OCI-LY7 (cell line): ENCODE results near the gene CABLES1.

Experiments used
- EZH2phosphoT487 ChIP-seq: fragments of 200-600 bp; sonication (generic); IDR thresholded peaks from 2 replicates; pipeline ENCODE4 v1.6.1; 2018; ENCODE audit warnings: low read depth, borderline replicate concordance, mild to moderate bottlenecking, mixed run types, antibody characterized with exemption, low read length, moderate library complexity, mixed read lengths
- TF ChIP-seq, protein P1 (sequence below): fragments of 200-600 bp; sonication (generic); conservative IDR thresholded peaks from 2 replicates; pipeline ENCODE4 v1.5.1; 2014; ENCODE audit warnings: mild to moderate bottlenecking, antibody characterized with exemption, low read length, moderate library complexity, mixed read lengths

DNA sequence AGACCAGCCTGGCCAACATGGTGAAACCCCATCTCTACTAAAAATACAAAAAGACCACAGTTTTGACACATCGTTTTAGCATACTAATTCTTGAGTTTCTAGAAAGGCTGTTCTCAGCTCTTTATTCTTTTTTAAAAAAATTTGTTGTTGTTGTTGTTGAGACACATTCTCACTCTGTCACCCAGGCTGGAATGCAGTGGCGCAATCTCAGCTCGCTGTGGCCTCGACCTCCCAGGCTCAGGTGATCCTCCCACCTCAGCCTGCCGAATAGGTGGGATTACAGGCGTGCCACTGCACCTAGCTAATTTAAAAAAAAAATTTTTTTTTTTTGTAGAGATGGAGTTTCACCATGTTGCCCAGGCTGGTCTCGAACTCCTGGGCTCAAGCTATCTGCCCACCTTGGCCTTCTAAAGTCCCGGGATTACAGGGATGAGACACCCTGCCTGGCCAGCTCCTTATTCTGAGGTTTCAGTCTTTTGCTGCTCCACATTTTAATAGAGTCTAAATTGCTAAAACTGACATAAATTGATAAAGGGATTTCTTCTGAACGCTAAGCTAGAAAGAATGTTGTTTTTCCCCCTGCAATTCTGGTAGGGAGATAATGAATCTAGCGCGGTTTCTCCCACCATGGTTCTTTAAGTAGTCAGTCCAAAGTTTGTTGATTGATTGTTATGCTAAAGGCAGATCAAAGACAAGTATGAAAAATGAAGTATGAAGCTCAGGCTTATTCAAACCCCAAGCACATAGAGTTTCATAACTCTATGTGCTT, 32.6 kb upstream of the CABLES1 start:
- TF ChIP-seq, protein P1, sequence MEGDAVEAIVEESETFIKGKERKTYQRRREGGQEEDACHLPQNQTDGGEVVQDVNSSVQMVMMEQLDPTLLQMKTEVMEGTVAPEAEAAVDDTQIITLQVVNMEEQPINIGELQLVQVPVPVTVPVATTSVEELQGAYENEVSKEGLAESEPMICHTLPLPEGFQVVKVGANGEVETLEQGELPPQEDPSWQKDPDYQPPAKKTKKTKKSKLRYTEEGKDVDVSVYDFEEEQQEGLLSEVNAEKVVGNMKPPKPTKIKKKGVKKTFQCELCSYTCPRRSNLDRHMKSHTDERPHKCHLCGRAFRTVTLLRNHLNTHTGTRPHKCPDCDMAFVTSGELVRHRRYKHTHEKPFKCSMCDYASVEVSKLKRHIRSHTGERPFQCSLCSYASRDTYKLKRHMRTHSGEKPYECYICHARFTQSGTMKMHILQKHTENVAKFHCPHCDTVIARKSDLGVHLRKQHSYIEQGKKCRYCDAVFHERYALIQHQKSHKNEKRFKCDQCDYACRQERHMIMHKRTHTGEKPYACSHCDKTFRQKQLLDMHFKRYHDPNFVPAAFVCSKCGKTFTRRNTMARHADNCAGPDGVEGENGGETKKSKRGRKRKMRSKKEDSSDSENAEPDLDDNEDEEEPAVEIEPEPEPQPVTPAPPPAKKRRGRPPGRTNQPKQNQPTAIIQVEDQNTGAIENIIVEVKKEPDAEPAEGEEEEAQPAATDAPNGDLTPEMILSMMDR, result no peak
- TF ChIP-seq EZH2phosphoT487, result no peak
